ENCODE measurements around the gene IL18R1. TPM values are rescaled to one million over a fixed set of nuclear protein-coding genes. Genes with fewer than 3 reads are reported as not detected.
A peak's percentile ranks its signal among the peaks of the same experiment; 100 is the strongest.
"Not testable (repeated sequence)": the region's sequence is repeated elsewhere in the genome, so short reads cannot be mapped to it uniquely, and the experiment has no call there.

Gene IL18R1
- 10 to 100 TPM; 56.5 to 68.0 TPM for total RNA-seq

GRCh38 chr2:102355526-102356380 is at the start of gene IL18R1:
Gene IL18R1, plus strand, starts transcription at chr2:102355796. Its CDS starts 6,865 bp downstream, at chr2:102362661.
- DNase-seq (peak; percentile 82 to 90), ATAC-seq (replicated peaks in 1 of 2) (peak; percentile 89 to 96)
- Mint-ChIP-seq H3K36me3 (ENCODE audit: insufficient read depth in 2 of 2) (peaks cover 6 to 17% of the 10 kb centered on the region in 2 donors), H3K4me1 (ENCODE audit: low read depth) (peaks cover 54% of the 10 kb centered on the region), H3K27me3 (ENCODE audit: low read depth) (no peaks in the 10 kb centered on the region), H3K4me3 (peak within 1 kb of the TSS; percentile 99 to 100), H3K9me3 (no peaks in the 10 kb centered on the region), H3K27ac (peak within 1 kb of the TSS; percentile 99)

GRCh38 chr2:102306125-102306524 is 49.5 kb upstream of the IL18R1 start:
- Mint-ChIP-seq H3K36me3 (ENCODE audit: insufficient read depth in 2 of 2) (peaks cover 0 to 4% of the 10 kb centered on the region in 2 donors), H3K4me1 (ENCODE audit: low read depth) (peaks cover 49% of the 10 kb centered on the region), H3K27ac (peak overlapping the region; percentile 98), H3K27me3 (ENCODE audit: low read depth) (no peaks in the 10 kb centered on the region), H3K4me3 (peak overlapping the region; percentile 12 to 74), H3K9me3 (peaks cover 0 to 1% of the 10 kb centered on the region in 2 donors)
- ATAC-seq (replicated peaks in 1 of 2) (no peak), DNase-seq (no peak)

- no peak for DNase-seq
- ATAC-seq (replicated peaks in 1 of 2): peak in 1 of 2 donors; percentile 37
- no peak within 1 kb of the TSS for H3K27ac Mint-ChIP-seq
- H3K4me1 Mint-ChIP-seq (ENCODE audit: low read depth): peaks cover 12% of the 10 kb centered on the region
- no peaks in the 10 kb centered on the region for H3K27me3 Mint-ChIP-seq (ENCODE audit: low read depth)
- peaks cover 0 to under 1% of the 10 kb centered on the region in 2 donors for H3K36me3 Mint-ChIP-seq (ENCODE audit: insufficient read depth in 2 of 2)
- H3K9me3 Mint-ChIP-seq: no peaks in the 10 kb centered on the region
- H3K4me3 Mint-ChIP-seq: no peak within 1 kb of the TSS
Observed at GRCh38 chr2:102310964-102311640, 44.5 kb upstream of the IL18R1 start, which contains the start of gene IL1RL1. Gene IL1RL1, plus strand, starts transcription at chr2:102311563. Its CDS starts 26,702 bp downstream, at chr2:102338265.

DNA sequence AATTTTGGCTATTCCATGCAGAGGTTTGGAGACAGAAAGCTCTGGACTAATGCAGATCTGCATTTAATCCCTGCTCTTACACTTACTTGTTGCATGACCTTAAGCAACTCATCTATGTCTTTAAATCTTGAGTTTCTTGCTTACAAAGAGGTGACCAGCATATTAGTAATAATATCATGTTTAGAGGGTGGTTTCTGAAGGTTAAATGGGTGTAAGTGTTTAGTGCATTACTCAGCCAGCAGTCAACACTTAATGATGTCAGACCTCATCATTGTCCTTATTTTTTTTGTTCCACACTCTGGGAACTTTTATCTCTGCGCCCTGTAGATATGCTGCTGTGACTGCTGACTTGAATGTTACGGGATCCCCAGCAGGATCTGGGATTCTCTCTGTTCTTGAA is 42.6 kb upstream of the IL18R1 start:
- DNase-seq (no peak), ATAC-seq (replicated peaks in 1 of 2) (peak in 1 of 2 donors; percentile 23)
- Mint-ChIP-seq H3K4me3 (no peak overlapping the region), H3K27me3 (ENCODE audit: low read depth) (no peaks in the 10 kb centered on the region), H3K36me3 (ENCODE audit: insufficient read depth in 2 of 2) (no peaks in the 10 kb centered on the region), H3K27ac (no peak overlapping the region), H3K4me1 (ENCODE audit: low read depth) (peaks cover 8% of the 10 kb centered on the region), H3K9me3 (no peaks in the 10 kb centered on the region)

GRCh38 chr2:102313471-102313870 is 42.1 kb upstream of the IL18R1 start:
- H3K27ac Mint-ChIP-seq: no peak overlapping the region
- no peaks in the 10 kb centered on the region for H3K9me3 Mint-ChIP-seq
- H3K4me1 Mint-ChIP-seq (ENCODE audit: low read depth): peaks cover 8% of the 10 kb centered on the region
- no peaks in the 10 kb centered on the region for H3K27me3 Mint-ChIP-seq (ENCODE audit: low read depth)
- H3K4me3 Mint-ChIP-seq: no peak overlapping the region
- no peaks in the 10 kb centered on the region for H3K36me3 Mint-ChIP-seq (ENCODE audit: insufficient read depth in 2 of 2)
- ATAC-seq (replicated peaks in 1 of 2): no peak
- DNase-seq: no peak

GRCh38 chr2:102313950-102314349 is 41.6 kb upstream of the IL18R1 start:
- Mint-ChIP-seq H3K4me1 (ENCODE audit: low read depth) (peaks cover 8% of the 10 kb centered on the region), H3K36me3 (ENCODE audit: insufficient read depth in 2 of 2) (no peaks in the 10 kb centered on the region), H3K9me3 (no peaks in the 10 kb centered on the region), H3K27ac (no peak overlapping the region), H3K4me3 (no peak overlapping the region), H3K27me3 (ENCODE audit: low read depth) (no peaks in the 10 kb centered on the region)
- no peak for ATAC-seq (replicated peaks in 1 of 2)
- no peak for DNase-seq

DNA sequence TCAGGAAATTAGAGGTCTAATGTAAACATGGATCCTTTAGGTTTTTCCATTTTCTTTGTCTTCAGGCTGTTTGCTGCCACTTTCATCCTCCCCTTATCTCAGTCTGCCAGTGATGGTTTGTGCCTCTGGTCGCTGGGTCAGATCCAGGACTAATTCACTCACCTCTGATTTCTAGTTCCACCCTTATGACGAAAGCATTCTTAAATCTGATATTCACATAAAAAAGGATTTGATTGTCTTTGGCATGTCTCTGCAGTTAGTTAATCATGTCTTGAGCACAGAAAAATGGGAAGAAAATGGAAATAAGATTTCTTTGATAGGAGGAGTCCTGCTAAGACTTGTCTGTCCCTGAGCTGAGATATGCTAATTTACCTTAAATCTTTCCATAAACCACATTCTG is 39.7 kb upstream of the IL18R1 start:
- Mint-ChIP-seq H3K27ac (no peak overlapping the region), H3K36me3 (ENCODE audit: insufficient read depth in 2 of 2) (no peaks in the 10 kb centered on the region), H3K27me3 (ENCODE audit: low read depth) (peaks cover 8% of the 10 kb centered on the region), H3K9me3 (no peaks in the 10 kb centered on the region), H3K4me1 (ENCODE audit: low read depth) (peaks cover 6% of the 10 kb centered on the region), H3K4me3 (no peak overlapping the region)
- no peak for ATAC-seq (replicated peaks in 1 of 2)
- DNase-seq: no peak

DNA sequence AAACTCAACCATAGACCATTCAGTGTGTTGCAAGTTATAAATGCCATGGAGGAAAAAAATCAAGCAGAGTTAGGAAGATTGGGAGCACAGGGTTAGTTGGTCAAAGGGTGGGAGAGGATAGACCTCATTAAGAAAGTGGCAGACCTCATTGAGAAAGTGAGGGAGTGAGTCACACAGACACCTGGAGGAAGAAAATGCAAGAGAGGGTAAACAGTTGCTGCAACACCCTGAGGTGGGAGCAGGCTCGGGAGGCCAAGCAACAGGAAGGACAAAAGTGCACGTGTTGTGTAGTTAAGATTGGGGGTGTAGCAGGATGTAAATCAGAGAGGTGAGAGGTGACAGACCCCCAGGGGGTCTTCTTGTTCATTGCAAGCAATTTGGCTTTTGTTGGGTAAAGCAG is 37.9 kb upstream of the IL18R1 start:
- H3K9me3 Mint-ChIP-seq: peaks cover 0 to 2% of the 10 kb centered on the region in 2 donors
- H3K4me3 Mint-ChIP-seq: no peak overlapping the region
- H3K36me3 Mint-ChIP-seq (ENCODE audit: insufficient read depth in 2 of 2): no peaks in the 10 kb centered on the region
- H3K27me3 Mint-ChIP-seq (ENCODE audit: low read depth): peaks cover 8% of the 10 kb centered on the region
- DNase-seq (no peak), ATAC-seq (replicated peaks in 1 of 2) (peak in 1 of 2 donors; percentile 51)
- H3K4me1 Mint-ChIP-seq (ENCODE audit: low read depth): no peaks in the 10 kb centered on the region
- no peak overlapping the region for H3K27ac Mint-ChIP-seq

DNA sequence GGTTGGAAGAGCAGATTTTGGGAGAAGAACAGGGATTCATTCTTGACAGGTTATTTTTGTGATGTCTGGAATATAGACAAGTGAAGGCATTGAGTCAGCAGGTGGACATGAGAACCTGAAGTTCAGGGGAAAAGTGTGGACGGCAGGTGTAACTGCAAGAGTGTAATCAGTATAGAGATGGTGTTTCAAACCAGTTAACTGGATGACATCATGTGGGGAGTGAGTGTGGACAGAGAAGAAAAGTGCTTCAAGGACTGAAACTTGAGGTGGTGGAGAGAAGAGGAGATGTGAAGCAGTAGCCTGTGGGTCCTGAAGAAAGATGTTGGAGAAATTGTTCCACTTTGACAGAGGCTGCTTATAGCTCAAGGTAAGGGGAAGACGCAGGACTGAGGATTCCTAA is 37.2 kb upstream of the IL18R1 start:
- H3K36me3 Mint-ChIP-seq (ENCODE audit: insufficient read depth in 2 of 2): no peaks in the 10 kb centered on the region
- no peak overlapping the region for H3K27ac Mint-ChIP-seq
- DNase-seq: no peak
- H3K27me3 Mint-ChIP-seq (ENCODE audit: low read depth): peaks cover 8% of the 10 kb centered on the region
- peaks cover 0 to 2% of the 10 kb centered on the region in 2 donors for H3K9me3 Mint-ChIP-seq
- ATAC-seq (replicated peaks in 1 of 2): peak in 1 of 2 donors; percentile 32
- no peaks in the 10 kb centered on the region for H3K4me1 Mint-ChIP-seq (ENCODE audit: low read depth)
- H3K4me3 Mint-ChIP-seq: no peak overlapping the region

- Mint-ChIP-seq H3K9me3 (peaks cover 0 to 3% of the 10 kb centered on the region in 2 donors), H3K27ac (no peak overlapping the region), H3K4me1 (ENCODE audit: low read depth) (no peaks in the 10 kb centered on the region), H3K36me3 (ENCODE audit: insufficient read depth in 2 of 2) (peaks cover 2 to 8% of the 10 kb centered on the region in 2 donors), H3K4me3 (no peak overlapping the region), H3K27me3 (ENCODE audit: low read depth) (peaks cover 8% of the 10 kb centered on the region)
- ATAC-seq (replicated peaks in 1 of 2) (no peak), DNase-seq (no peak)
Observed at GRCh38 chr2:102321941-102322719, 33.5 kb upstream of the IL18R1 start.

- not testable (repeated sequence) for H3K27ac Mint-ChIP-seq; H3K27me3 Mint-ChIP-seq (ENCODE audit: low read depth); ATAC-seq (replicated peaks in 1 of 2); H3K36me3 Mint-ChIP-seq (ENCODE audit: insufficient read depth in 2 of 2); H3K4me1 Mint-ChIP-seq (ENCODE audit: low read depth); H3K4me3 Mint-ChIP-seq; H3K9me3 Mint-ChIP-seq
- peak in 1 of 2 donors; percentile 46 for DNase-seq
Observed at GRCh38 chr2:102324914-102325313, 30.7 kb upstream of the IL18R1 start.

GRCh38 chr2:102331311-102331980 is 24.1 kb upstream of the IL18R1 start:
- Mint-ChIP-seq H3K4me1 (ENCODE audit: low read depth) (peaks cover 23% of the 10 kb centered on the region), H3K4me3 (no peak overlapping the region), H3K27ac (no peak overlapping the region), H3K27me3 (ENCODE audit: low read depth) (peaks cover 10% of the 10 kb centered on the region), H3K36me3 (ENCODE audit: insufficient read depth in 2 of 2) (peaks cover 3 to 10% of the 10 kb centered on the region in 2 donors), H3K9me3 (peaks cover 0 to 3% of the 10 kb centered on the region in 2 donors)
- ATAC-seq (replicated peaks in 1 of 2): no peak
- DNase-seq: no peak
